HG03103 (cell line): ENCODE results near the gene LACTB.

ENCODE experiments used
- ATAC-seq: cut with Tn5 transposase; IDR thresholded peaks from one replicate; pipeline ENCODE4 v1.9.1; 2021; ENCODE audit warnings: low read depth; ENCODE audit not compliant: unreplicated experiment

Gene LACTB

DNA sequence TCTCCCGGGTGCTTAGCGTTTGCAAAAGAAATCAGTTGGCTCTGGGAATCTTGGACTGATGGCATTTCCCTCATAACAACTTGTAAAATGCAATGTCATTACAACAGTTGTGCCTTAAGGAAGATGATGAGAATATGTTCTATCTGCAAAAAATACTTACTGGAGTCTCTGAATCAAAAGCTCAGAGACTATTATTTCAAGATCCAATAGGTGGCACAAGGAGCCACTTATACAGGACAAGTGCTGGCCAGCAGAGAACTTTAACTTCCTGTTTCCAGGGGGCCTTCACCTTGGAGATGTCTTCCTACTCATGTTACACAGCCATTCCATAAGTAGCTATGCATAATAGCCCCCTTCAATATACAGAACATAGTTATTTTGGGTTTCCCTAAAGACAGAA lies 44.6 kb downstream of the LACTB start:
- no peak for ATAC-seq

DNA sequence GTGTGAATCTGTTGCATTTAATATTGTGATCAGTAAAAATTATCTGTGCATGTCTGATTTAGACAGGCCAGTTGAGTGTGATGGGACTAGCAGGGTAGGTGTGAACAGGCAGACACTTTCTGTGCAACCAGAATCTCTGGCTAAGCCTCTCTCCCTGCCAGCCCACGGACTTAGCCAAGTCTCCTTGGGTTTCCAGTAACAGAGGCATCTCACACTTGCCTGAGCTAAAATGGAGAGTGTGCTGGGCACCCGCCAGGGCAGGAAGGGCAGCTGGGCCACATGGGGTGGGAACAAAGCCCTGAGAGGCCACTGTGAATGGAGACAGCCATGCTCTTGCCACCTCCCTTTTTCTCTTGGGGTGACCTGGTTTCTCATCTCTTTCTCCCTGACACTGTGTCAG lies 48.1 kb downstream of the LACTB start:
- ATAC-seq, result no peak

DNA sequence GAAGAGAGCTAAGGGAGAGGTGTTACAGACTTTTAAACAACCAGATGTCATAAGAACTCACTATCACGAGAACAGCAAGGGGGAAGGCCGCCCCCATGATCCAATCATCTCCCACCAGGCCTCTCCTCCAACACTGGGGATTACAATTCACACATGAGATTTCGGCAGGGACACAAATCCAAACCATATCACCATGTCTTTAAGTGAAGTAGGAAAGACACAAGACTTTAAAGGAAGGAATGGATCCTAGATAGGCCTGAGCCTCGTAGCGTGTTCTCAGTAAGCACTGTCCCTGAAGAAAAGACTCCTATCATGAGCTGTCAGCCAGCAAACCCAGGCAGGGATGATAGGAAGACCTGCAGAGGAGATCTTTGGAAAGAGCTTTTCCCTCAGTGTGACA lies 50.7 kb downstream of the LACTB start:
- ATAC-seq, result no peak

DNA sequence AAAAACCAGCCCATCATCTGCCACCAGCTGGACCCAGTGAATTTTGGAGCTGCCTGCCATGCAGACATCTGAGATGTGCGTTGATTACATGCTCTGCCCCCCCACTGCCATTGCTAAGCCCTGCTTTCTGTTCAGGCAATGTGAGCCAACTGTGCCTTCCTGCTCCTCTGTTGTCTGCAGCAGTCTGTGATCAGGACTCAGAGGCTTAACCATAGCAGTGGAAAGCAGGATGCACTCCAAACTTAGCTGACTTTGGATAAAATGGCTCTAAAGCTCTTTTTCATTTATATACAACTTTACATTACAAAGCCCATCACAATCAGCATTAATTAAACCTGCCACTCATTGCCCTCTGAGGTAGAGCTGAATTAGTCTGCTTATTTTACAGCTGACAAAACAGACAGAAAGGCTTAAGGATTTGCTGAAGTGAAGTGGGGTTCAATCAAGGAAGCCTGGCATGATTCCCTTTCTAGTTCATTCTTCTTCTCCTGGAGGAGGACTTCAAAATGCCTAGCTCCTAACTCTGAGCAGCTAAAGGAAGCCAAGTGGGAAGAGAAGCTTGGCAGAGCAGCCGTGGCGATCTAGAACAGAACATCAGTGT lies 51.3 kb downstream of the LACTB start:
- ATAC-seq, result no peak

GRCh38 chr15:63176302-63176701 lies 54.6 kb downstream of the LACTB start:
- ATAC-seq, result no peak

DNA sequence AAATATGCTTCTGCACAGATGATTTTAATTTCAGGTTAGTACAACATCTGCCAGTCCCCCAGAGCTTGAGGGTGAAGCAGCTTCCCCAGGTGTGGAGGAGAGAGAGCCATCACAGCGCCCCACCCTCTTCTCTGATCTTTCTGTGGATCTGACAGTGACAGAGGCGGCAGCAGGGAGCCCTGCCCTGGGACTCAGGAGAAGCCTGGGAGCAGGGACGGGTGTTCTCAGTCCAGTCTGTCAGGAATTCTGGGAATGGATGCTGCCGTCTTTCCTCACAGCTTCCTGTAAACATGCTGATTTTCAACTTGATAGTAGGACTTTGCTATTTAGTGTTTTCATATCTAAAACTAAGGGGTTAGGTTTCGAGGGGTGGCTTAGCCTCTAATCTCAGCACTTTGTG lies 56.4 kb downstream of the LACTB start:
- ATAC-seq, result no peak

- no peak for ATAC-seq
Measured at GRCh38 chr15:63180746-63181145, 59.1 kb downstream of the LACTB start.

- no peak for ATAC-seq
Measured at GRCh38 chr15:63181648-63182047, 60.0 kb downstream of the LACTB start.

DNA sequence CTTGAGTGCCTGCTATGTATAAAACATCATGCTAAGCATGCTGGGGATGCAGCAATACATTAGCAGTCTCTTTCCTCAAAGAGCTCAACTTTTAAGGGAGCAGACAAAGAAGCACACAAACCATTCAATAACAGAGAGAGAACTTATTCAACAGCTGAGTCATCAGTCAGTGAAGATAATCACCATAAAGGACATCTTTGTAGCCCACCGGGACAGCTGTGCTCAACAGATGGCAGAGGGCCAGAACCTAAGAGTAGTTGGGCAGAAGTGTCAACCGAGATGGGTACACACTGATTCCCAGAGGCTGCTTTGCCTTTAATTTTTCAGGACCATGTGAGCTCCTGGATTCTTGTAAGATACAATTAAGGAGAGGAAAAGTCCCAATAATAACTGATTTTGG lies 63.5 kb downstream of the LACTB start:
- ATAC-seq, result no peak

DNA sequence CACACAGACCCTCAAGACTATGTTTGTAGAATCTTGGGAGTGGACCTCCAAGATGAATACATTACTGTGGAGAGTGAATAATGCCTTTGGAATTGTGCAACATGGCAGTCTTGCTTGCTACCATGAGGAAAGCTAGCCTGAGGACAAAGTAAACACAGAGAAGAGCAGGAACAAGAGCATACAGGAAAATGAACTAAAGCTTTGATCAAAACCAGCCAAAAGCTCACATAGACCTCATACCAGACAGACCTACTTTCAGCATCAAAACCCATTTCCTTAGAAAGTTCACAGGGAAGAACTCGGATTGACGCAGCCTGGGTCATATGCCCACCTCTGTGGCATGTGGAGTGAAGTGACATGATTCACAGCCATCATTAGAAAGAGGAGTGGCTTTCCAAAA lies 64.4 kb downstream of the LACTB start:
- no peak for ATAC-seq

DNA sequence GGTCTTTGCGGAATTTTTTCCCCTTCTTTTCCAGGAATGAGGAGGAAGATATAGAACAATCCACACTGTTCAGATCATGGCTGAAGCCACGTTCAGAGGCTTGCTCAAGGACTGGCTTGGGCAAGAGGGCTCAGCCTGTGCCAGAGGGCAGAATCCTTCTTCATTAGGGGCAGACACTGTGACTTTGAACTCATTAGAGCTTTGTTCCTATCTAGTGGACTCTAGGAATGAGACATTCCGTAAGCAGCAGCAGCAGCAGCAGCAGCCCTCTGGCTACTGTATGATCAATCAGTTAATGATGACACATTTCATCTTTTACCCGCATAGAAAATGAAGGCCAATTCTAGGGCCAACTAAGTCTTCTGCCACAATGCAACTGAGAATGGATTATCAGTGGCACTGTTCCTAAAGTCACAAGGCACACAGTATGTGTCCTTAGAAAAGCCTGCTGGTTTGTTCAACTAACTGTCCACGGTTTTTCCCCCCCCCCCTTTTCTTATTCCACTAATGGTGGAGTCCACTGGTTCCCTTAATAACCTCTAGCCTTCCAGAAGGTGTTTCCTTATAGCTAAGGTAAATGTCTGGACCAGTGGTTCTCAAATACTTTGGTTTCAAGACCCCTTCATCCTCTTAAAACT lies 66.0 kb downstream of the LACTB start:
- ATAC-seq, result no peak

- no peak for ATAC-seq
Measured at GRCh38 chr15:63188247-63188925, 66.7 kb downstream of the LACTB start.

DNA sequence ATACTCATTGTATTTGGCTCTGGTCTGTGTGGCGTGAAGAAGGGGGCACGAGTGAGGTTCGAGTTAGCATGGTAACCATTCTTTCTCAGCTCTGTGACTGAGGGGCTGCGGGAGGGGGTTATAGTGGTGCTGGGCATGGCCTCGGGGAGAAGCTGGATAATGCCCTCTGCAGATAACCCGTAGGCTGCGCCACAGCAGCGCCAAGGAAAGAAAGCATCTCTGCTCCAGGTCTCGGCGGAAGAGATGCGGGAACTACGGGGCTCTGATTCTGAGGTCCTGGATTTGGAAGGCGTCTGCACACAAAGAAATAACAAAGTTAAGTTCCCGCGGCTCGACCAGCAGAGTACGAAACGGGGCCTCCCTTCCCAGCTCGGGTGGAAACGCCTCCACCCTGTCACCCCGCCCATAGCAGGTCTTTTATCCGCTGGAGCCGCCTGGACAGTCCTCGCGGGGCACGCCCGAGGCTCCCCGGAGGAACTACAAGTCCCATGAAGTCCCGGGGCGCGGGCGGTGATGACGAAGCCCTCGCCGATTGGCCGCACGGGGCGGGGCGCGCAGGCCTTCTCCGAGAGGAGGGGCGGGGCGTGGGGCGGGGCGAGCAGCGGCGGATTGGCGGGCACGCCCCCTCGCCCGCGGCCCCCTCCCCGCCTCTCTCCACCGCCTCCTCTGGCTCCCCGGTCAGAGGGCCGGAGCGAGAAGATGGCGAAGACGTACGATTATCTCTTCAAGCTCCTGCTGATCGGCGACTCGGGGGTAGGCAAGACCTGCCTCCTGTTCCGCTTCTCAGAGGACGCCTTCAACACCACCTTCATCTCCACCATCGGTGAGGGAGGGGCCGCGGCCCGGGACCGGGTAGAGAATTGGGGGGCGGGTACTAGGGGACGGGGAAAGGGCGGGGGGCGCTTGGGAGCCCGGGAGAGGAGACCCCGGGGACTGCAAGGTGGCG lies 67.5 kb downstream of the LACTB start, which contains the start of gene RAB8B:
RAB8B (plus strand) TSS at position 681 of the 946 bp plus-strand sequence; CDS start at position 700, 19 bp downstream.
- peak; percentile 59 for ATAC-seq

- no peak for ATAC-seq
Measured at GRCh38 chr15:63189941-63190768, 68.5 kb downstream of the LACTB start.

DNA sequence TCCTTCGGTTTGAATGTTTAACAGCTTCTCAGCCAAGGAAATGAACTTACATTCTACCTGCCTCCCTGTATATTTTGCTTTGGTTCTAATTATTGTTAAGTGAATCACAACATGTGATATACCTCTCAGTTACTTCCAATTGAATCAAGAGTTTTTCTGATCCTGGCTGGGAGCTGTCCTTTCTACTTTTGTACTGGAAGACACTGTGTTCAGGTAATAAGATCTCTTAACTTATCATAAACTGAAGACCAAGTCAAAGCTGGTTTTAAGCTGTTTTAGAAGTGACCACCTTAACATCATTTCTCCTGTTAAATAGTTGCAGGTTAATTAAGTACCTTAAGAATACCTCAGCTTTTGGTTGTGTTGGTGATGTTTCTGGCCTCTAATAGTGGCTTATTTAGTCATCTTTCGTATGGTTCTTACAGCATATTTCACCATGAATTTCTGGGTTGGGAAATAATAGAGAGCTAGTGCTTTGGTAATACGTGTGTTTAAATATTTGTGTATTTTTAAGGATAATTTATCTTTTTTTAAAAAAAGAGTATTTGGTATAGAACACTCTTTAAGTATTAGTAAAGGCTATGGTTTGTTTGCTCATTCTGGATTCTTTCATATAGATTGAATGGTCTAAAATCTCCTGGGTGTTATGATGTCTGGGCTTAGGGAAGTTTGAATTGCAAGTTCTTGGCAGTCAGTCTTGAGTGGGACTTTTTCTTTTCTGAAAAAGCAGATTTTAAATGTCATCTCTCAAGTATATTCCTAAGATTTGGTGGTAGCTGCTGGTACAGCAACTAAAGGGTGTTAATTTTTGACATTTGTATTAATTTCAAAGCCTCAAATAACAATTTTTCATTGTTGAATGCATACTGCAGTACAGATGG lies 69.3 kb downstream of the LACTB start:
- ATAC-seq, result no peak
